DMS79 (cell line): ENCODE results near the gene PSMB3.

Experiments used
- DNase-seq: peaks from one replicate; lab custom pipeline; 2025; lab: John Stamatoyannopoulos, UW

PSMB3 gene

DNA sequence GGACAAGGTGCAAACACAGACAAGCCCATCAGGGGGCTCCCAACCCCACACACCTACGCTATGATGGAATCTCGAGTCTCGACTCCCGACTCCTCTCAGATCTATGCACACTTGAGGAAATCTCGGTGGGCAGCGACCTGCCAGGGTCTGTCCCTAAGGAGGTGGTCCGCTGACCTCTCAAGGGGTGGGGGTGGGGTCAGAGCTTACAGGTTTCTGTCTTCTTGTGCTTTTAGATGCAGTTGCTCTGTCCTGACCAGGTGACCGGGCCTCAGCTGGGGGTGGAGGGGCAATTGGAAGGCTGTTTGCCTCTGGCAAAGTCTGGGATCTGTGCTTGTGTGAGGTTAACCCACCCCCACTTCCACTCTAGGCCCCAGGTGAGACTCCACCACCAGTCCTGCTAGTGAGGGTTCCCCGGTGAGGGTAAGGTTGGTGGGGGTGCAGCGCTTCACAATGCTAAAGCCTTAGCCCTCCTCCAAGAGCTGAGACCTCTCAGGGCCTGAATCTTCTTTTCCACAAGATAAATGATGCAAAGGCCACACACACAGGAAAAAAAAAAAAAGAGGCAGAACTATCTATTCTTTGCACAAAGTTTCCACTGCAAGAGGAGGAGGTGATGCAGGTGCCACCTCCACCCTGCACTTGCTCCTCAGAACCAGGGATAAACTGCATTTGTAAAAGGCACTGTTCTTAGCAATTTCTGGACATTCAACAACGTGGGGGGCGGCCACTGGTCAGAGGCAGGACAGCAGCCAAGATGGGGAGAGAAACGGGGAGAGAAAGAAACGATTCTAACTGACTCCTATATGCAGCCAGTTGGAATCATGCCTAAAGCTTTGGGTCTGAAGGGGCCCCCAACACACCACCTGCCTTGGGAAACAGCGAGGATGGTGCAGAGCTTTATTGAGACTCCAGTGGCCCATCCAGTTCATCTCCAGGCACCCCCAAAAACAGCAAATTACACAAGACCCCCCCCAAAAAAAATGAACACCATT, 18.3 kb upstream of the PSMB3 start:
- DNase-seq, result no peak

DNA sequence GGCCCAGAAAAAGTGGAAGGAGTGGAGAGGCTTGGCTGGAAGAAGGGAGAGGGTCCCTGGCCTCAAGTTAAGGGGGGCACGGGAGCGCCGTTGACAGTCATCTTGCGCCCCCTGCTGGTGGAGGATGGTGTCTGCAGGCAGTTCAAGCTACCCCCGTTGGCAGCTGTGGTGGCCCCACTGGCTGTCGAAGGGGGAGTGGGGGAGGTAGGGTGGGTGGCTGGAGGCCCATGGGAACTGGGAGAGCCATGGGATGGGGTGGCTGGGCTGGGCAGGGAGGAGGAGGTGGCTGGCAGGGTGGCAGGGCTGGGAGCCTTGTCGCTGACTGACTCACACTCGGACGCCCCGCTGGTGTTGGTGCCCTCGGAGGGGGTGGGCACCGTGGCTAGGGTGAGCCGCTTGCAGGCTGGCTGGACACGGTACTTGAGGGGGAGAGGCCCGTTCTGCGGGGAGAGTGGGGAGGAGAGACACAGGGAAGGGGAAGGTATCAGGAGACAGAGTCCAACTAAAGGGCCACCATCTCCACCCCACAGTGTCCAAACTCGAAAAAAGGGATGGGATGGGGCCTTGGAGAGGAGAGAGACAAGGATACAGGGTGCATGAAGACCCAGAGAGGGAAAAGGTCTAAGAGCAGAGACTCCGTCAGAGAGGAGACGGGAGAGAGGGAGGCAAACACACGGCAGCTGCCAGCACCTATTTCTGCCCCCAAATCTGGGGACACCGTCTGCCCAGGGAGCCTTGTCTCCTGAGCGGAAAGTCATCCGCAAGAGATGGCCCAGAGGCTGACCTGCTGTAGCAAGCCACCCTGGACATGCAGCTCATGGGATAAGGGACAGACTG, 17.2 kb upstream of the PSMB3 start:
- DNase-seq, result no peak

DNA sequence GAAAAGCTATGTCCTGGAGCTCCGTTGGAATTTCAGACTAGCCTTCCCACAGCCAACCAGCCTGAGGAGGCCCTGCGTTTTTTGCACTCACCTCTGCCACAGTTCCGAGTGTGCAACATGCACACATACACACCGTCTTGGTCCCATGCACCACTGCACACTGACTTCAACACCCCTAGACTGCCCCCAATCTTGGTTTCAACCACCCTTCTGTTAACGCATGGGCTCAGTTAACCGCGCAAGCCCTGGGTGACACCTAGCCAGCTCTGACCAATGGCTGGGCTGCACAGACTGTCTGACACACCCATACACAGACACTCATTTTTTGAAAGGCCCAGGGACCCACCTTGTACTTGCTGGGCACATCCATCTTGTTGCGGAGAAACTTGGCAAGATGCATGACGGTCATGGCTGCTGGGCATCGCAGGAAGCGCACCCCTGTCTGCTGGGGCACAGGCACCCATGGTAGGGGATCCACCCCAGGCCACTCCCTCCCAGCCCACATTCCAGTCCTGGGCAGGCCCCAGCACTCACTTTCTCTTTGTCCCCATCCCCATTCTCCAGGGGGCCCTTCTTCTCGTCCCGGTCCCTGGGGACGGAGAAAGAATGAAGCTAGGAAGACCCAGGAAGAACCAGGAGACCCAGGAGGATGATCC, 14.4 kb upstream of the PSMB3 start:
- no peak for DNase-seq

DNA sequence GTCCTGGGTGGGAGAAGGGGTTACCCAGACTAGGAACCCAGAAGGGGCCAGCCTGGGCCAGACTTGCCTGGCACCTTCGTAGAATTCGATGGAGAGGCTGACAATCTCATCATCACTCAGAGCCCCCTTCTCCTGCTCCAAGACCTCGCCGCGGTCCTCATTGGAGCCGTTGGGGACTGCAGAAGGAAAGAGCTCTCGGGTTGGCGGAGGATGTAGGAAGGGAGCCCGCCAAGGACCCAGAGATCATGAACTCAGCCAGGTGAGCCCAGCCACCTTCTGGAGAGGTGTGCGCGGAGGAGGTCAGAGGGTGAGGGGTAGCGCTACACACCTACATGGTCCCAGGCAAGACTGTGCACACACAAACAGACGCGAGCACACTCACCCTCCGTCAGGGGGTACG, 13.9 kb upstream of the PSMB3 start:
- DNase-seq, result no peak

DNA sequence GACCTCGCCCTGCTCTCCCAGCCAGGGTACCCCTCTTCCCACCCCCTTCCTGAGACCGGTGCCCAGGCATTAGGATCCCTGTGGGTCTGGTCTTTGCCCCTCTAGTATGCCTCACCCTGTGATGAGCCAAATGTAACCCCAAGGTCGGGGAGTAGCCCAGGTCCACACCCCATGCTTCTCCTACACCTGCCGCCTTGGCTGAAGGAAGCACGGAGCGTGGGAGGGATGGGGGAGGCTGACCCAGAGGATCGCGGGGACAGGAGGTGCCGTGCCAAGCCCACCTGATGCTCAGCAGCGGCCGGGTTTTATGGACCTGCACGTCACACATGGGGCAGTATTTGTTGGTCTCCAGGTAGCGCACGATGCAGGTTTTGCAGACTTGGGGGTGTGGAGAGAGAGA, 13.2 kb upstream of the PSMB3 start:
- DNase-seq, result no peak

DNA sequence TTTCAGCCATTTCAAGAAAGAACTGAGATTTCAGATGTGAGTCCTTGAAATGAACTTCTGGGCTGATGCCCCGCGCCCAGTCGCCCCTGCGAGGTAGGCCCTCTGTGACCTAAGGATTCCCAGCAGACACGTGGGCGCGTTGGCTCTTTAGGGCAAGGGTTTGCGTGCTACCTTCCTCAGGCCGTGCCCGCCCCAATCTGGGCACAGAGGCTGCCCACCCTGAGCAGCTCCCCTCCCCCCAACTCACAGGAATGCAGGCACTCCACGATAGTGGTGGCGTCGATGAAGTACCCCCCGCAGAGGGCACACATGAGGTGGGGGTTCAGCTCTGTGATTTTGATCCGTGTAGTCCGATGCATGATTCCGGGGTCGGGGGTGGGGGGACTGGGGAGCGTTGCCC, 12.5 kb upstream of the PSMB3 start:
- DNase-seq, result no peak

DNA sequence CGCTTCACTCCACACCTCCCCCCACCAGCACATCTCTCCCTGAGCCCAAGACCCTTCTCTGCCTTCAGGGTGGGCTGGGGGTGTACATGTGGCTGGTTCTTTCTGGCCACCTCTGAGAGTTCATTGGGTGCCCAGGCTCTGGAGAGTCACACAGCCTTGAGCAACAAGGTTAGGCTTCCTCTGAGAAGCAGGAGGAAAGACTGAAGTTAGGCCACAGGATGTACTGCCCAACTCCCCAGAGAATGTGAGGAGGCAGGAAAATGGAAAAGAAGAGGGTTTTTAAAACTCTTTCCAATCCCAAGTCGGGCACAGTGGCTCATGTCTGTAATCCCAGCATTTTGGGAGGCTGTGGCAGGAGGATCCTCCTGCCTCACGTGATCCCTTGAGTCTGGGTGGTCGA, 11.7 kb upstream of the PSMB3 start:
- DNase-seq, result no peak

DNA sequence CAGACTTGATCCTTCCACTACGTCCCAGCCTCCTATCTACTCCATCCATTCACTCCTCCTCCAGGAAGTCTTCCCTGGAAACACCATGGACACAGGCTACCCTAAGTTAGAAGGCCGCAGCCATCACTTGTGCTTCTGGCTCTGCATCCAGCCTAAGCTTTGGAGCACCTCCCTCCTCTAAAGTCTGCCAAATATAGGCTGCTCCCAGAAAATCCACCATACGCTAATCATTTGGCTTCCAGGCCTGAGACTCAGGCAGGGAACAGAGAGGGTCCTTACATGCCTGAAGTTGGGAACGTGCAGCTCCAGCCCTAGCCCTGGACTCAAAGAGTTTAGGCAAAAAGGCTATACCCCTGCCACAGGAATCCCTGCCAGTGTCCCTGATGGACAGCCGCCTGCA, 11.1 kb upstream of the PSMB3 start:
- DNase-seq, result no peak

DNA sequence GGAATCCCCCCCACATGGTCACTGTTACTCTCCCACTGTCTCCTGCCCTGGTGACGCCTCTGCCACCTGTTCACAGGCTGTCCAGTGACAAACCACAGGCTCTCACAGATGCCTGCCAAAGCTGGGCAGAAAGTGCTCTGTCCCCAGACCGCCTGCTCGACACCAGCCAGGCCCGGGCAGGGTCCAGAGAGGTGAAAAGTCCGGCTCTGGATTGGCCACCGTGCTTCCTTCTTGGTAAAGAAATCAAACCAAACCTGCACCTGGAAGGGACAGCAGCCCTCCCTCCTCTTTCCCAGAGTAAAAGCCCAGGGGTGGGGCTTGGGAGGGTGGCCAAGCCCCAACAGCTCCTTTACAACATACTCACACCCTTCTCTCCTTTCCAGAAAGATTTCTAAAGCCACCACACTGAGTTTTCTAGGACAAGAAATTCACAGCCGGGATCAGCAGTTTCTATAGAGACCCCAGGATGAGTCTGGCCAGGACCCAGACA, 10.6 kb upstream of the PSMB3 start:
- no peak for DNase-seq

DNA sequence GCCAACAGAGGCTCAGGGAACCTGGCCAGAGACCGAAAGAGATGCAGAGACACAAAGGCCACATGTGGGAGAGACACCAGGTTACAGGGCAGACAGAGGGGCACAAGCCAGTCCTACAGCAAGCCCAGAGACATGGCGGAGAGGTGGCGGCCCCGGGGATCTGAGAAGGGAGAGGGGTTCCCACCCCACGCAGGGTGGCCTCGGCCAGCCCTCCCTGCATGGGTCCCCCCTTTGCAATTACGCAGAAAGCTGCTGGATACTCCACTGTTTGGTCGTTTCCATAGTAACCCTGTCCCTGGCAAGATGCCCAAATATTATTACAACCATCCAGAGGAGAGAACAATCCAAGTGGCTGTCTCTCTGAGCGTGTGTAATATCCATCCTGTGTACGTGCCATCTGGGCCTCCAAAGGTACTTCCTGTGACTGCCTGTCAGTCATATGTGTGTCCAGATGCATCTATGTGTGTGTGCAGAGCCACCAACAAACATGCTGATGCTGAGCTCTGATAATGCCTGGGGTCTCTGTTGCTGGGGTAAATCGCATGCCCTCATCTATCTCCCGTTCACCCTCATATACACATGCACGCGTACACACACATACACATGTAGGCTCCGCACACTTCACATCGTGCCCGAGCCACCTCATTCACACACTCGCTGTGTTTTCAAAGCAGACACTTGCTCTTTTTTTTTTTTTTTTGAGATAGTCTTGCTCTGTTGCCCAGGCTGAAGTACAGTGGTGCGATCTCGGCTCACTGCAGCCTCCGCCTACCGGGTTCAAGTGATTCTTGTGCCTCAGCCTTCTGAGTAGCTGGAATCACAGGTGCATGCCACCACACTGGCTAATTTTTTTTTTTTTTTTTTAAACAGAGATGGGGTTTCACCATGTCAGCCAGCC, 9.9 kb upstream of the PSMB3 start:
- DNase-seq, result peak; percentile 62

DNA sequence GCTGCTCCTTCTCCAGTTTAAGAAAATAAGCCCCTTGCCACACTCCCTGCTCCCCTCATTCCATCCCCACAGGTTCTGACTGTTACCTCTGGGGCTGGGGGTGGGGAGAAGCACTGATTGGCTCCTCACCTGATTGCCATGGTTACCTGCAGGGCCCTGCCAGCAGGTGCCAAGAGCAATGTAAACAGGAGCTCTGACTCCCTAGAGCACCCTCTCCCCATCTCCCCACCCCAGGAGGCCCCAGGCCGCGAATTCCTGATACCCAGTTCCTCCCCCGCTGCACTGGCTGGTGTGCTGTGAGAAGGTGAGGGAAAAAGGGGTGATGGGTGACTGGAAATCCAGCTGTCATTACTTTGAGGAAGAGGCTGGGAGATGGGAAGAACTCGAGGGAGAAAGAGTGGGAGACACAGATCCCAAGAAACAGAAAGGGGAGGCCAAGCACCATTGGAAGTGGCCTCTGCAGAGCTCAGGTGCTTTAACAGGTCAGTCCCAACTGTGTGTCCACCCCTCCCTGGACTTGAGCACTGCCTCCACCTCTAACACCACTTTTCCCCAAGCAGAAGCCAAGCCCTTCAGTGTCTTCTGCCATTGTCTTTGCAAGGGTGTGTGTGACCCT, 8.9 kb upstream of the PSMB3 start:
- DNase-seq, result no peak

DNA sequence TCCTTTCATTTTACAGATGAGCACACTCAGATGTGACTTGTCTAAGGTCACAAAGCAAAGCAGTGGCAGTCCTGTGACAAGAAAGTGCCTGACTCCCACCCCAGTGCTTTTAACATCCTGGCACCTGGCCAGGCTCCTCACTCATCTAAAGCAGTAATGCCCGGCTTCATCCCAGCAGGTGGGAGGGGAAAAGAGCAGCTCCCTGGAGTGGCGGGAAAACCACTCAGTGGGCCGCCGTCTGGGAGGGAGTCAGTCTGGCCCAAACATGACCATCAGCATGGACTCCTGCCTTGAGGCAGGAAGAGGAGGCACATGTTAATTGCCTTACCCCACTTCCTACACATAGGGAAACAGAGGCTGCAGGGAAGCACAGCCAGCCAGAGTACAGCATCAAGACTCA, 7.0 kb upstream of the PSMB3 start:
- DNase-seq, result peak; percentile 79

DNA sequence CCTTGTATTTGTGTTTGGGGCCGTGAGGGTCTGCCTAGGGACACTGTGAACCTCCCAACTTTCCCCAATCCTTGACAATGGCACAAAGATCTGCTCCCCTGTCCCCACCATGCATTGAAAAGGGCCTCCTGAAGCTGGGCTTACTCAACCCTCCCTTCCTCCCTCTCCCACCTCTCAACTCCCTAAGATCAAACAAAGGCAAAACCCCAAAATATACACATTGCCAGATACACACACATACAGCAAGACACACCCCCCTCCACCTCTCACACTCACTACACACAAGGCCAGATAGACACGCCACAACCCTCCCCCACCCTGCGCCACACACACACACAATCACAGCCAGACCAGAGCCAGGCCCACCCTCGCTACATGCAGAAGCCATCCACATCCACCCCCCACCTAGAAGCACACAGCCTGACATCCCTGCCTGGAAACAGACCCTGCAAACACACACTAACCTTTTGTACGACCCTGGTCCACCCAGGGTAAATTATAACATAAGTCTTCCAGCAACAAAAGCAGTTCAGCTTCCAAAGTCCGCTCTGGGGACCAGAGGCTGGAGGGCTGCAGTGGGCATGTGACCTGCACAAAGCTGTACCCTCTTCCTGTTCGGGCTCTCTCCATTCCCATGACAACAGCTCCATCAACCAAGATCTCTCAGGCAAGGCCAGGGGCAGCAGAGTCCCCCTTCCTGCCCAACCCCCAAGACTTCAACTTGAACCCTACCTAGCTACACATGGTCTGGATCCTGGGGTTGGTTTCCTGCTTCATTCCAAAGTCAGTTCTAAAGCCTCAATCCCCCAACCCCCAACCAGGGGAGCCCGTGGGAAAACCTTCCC, 6.3 kb upstream of the PSMB3 start:
- DNase-seq, result no peak

DNA sequence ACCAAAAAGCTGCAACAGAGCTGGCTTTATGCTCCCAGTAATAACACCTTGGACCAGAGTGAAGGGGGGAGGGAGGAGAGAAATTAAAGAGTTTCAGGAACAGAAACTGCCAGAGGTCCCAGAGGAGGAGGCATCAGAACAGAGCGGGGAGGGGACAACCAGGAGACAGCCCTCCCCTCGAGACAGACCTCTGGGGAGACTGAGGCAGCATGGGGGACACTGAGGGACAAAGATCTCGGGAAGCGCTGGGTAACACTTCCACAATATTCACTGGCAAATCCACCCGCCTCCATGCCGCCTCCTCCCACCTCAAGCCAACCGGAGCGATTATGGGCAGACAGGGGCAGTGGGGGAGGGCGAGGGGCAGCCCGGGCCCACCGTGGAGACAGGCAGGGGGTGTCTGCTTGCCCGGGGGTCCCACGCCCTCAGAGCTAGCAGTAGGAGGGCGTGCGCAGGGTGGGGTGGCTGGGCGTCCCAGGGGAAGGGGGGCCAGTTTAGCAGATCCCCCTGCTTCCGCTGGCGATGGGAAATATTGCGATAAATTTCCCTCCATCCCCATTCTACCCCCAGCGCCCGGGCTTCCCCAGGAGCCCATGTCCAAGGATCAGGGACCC, 5.6 kb upstream of the PSMB3 start:
- DNase-seq, result no peak

DNA sequence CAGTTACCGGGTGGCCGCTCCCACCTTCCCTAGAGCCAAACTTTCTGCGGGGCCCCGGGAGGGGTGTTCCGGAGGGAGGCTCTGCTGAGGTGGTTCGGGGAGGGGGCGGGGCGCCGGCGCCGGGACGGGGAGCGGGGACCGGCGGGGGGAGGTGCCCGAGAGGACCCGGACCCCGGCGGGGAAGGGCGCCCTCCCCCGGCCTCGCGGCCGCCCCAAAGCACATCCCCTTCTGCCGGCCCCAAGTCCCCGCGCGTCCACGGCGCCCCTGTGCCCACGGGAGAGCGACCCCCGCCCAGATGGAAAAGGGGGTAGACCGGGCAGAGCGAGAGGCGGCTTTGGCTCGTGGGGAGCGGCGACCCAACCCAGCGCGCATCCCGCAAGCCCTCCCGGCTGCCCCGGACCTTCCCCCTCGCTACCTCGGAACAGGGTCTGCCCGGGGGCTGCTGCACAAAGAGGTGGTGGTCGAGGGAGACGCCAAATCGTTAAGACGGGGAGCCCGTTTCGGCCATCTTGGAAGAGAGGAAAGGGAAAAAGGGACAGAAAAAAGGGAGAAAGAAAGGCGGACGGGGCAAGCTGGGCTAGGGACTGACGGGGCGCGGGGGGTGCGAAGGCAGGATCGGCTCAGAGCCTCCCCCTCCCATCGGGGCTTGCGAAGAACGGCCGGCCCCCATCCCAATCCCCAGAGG, 4.9 kb upstream of the PSMB3 start:
- no peak for DNase-seq

DNA sequence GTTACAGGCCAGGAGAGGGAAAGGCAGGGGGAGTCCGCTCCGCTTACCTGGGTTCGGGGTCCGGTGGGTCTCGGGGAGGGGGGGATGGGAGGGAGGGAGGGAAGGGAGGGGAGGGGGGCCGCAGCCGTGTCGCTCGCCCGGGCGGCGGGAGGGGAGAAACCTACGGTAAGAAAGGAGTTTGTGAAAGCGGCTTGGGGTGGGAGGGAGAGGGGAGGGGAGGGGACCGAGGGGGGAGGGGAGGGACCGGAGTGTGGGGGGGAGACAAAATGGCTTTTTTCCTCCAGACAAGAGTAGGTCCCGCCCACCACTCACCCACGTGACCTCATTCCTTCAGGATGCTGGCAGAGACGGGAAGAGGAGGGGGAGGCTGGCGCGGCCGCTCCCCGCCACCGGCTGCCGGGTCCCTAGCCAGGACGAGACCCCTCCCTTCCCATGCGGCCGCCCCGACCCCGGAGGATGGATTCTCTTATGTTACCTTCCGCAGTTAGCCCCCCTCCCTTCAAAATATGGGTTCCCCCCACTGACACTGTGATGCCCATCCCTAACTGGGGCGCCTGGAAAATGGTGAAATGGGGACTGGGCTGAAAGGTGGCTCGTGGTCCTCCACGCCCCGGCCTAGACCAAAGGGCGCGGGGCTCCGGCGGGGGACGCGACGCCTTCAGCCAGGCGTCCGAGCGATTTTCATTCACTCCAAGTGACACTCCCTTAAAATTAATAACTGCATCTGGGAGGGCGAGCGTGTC, 4.2 kb upstream of the PSMB3 start, which contains the start of gene PCGF2:
Gene PCGF2, minus strand, starts transcription at position 188 of the 743 bp plus-strand sequence. CDS start 7,934 bp downstream, outside the sequence.
- peak; percentile 84 for DNase-seq

DNA sequence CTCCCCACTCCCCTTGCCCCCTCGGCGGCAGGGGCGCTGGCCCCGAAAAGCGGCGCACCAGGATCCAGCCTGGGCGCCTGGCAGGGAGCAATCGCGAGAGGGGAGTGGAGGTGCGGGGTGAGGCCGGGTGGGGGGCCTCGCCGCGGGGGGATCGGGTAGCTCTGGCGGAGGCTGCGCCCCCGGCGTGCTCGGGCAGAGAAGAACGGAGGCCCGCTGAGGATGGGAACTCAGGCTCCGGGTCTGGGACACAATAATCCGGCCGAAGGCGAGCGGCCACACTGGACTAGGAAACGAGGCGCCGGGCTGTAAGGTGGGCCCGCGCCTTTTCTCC, 3.7 kb upstream of the PSMB3 start:
- DNase-seq, result peak; percentile 30
